ENCODE results near the gene FAM217A.

The FAM217A gene

DNA sequence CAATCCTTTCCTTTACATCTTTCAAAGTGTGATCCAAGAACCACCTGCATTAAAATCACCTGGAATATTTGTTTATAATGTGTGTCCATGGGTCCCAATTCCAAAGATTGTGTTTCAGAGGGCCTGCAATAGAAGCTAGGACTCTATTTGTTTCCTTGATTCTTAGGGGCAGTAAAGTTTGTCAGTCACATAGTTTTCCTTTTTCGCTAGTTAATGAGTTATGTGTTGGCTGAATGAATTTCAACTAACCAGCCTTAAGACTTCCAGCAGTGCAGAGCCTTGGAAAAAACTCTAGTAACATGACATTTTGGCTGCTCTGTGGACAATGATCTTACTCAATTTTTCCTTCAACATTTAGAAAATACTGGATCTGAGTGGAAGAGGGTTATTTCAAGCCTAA is 11.3 kb downstream of the FAM217A start:
- H3K27ac ChIP-seq = no peak overlapping the region
- no peak overlapping the region for H3K9ac ChIP-seq
- H3K79me2 ChIP-seq (ENCODE audit: insufficient read depth, low read depth) = no peaks in the 10 kb centered on the region
- H3K4me1 ChIP-seq (ENCODE audit: low read depth, poor library complexity, severe bottlenecking) = no peaks in the 10 kb centered on the region
- no peaks in the 10 kb centered on the region for H4K20me1 ChIP-seq (ENCODE audit: insufficient read depth)
- H3K4me3 ChIP-seq (IDR thresholded peaks at IDR 0.05; ENCODE audit: insufficient read depth, low read depth, low read length) = no peak overlapping the region
- H3K27me3 ChIP-seq (ENCODE audit: insufficient read depth, low read depth) = no peaks in the 10 kb centered on the region
- no peak overlapping the region for H3K4me2 ChIP-seq
- no peaks in the 10 kb centered on the region for H3K36me3 ChIP-seq (ENCODE audit: insufficient read depth)
- no peak overlapping the region for H2AFZ ChIP-seq (ENCODE audit: low read depth)
- TF ChIP-seq, protein P1, sequence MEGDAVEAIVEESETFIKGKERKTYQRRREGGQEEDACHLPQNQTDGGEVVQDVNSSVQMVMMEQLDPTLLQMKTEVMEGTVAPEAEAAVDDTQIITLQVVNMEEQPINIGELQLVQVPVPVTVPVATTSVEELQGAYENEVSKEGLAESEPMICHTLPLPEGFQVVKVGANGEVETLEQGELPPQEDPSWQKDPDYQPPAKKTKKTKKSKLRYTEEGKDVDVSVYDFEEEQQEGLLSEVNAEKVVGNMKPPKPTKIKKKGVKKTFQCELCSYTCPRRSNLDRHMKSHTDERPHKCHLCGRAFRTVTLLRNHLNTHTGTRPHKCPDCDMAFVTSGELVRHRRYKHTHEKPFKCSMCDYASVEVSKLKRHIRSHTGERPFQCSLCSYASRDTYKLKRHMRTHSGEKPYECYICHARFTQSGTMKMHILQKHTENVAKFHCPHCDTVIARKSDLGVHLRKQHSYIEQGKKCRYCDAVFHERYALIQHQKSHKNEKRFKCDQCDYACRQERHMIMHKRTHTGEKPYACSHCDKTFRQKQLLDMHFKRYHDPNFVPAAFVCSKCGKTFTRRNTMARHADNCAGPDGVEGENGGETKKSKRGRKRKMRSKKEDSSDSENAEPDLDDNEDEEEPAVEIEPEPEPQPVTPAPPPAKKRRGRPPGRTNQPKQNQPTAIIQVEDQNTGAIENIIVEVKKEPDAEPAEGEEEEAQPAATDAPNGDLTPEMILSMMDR (conservative IDR thresholded peaks at IDR 0.05; ENCODE audit: low read depth, low read length) = no peak

- Histone ChIP-seq H3K27ac (no peak overlapping the region), H3K4me1 (ENCODE audit: low read depth, poor library complexity, severe bottlenecking) (no peaks in the 10 kb centered on the region), H4K20me1 (ENCODE audit: insufficient read depth) (no peaks in the 10 kb centered on the region), H3K4me2 (no peak overlapping the region), H3K36me3 (ENCODE audit: insufficient read depth) (peaks cover 10% of the 10 kb centered on the region; the same call in 1 of the 2 replicates), H3K9ac (no peak overlapping the region), H3K79me2 (ENCODE audit: insufficient read depth, low read depth) (no peaks in the 10 kb centered on the region), H2AFZ (ENCODE audit: low read depth) (no peak overlapping the region), H3K27me3 (ENCODE audit: insufficient read depth, low read depth) (no peaks in the 10 kb centered on the region), H3K4me3 (IDR thresholded peaks at IDR 0.05; ENCODE audit: insufficient read depth, low read depth, low read length) (no peak overlapping the region)
- TF ChIP-seq, protein P1 (conservative IDR thresholded peaks at IDR 0.05; ENCODE audit: low read depth, low read length) = no peak
These were observed 12.7 kb downstream of the FAM217A start for GRCh38 chr6:4066029-4066755.

GRCh38 chr6:4059115-4059777 is 19.7 kb downstream of the FAM217A start:
- no peak overlapping the region for H3K4me2 ChIP-seq

DNA sequence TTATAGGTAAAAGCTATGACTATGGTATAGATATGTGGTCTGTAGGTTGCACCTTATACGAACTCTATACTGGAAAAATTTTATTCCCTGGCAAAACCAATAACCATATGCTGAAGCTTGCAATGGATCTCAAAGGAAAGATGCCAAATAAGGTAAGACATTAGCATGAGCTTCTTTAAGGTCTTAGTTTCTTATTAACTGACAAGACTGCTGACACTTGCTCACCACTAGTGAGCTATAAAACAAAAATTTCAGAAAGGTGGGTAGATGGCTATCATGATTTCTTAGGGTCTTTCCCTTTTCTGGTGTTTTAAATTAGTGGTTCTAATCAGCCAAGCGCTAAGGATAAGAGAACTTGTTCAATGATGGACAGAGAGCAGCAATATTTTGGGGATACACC is 21.9 kb downstream of the FAM217A start:
- no peaks in the 10 kb centered on the region for H4K20me1 ChIP-seq (ENCODE audit: insufficient read depth)
- H3K4me1 ChIP-seq (ENCODE audit: low read depth, poor library complexity, severe bottlenecking) = peaks cover 22% of the 10 kb centered on the region
- TF ChIP-seq, protein P1 (conservative IDR thresholded peaks at IDR 0.05; ENCODE audit: low read depth, low read length) = no peak
- peaks cover 27% of the 10 kb centered on the region for H3K36me3 ChIP-seq (ENCODE audit: insufficient read depth)
- H3K27ac ChIP-seq = no peak overlapping the region
- no peak overlapping the region for H2AFZ ChIP-seq (ENCODE audit: low read depth)
- no peak overlapping the region for H3K4me2 ChIP-seq
- H3K9ac ChIP-seq = no peak overlapping the region
- no peaks in the 10 kb centered on the region for H3K27me3 ChIP-seq (ENCODE audit: insufficient read depth, low read depth)
- H3K79me2 ChIP-seq (ENCODE audit: insufficient read depth, low read depth) = no peaks in the 10 kb centered on the region; the same call in 1 of the 2 replicates
- H3K4me3 ChIP-seq (IDR thresholded peaks at IDR 0.05; ENCODE audit: insufficient read depth, low read depth, low read length) = no peak overlapping the region

More at GRCh38 chr6:4059115-4059777, 19.7 kb downstream of the FAM217A start:
- no peaks in the 10 kb centered on the region for H3K27me3 ChIP-seq (ENCODE audit: insufficient read depth, low read depth)
- H3K4me3 ChIP-seq (IDR thresholded peaks at IDR 0.05; ENCODE audit: insufficient read depth, low read depth, low read length) = no peak overlapping the region
- H3K79me2 ChIP-seq (ENCODE audit: insufficient read depth, low read depth) = no peaks in the 10 kb centered on the region; the same call in 1 of the 2 replicates
- H3K9ac ChIP-seq = no peak overlapping the region
- no peak overlapping the region for H3K27ac ChIP-seq
- no peaks in the 10 kb centered on the region for H4K20me1 ChIP-seq (ENCODE audit: insufficient read depth)
- H2AFZ ChIP-seq (ENCODE audit: low read depth) = no peak overlapping the region
- peaks cover 15% of the 10 kb centered on the region for H3K4me1 ChIP-seq (ENCODE audit: low read depth, poor library complexity, severe bottlenecking)
- H3K36me3 ChIP-seq (ENCODE audit: insufficient read depth) = peaks cover 31% of the 10 kb centered on the region
- TF ChIP-seq, protein P1 (conservative IDR thresholded peaks at IDR 0.05; ENCODE audit: low read depth, low read length) = no peak

Data from KMS-11 (cell line).